Uterus (tissue), 4 donors: ENCODE measurements around the gene CAPG. TPM values are rescaled to one million over a fixed set of nuclear protein-coding genes. Genes with fewer than 3 reads are reported as not detected.
A peak's percentile ranks its signal among the peaks of the same experiment; 100 is the strongest.

Source experiments
- DNase-seq, 2 donors: peaks; one replicate each; pipeline ENCODE4 v3.0.0-alpha.2; 2019 to 2020
- H3K27ac ChIP-seq, 2 donors: fragments of 200-600 bp; sonication (generic); 1 replicate in 1 of 2; 2 replicates in 1 of 2; pipeline ENCODE4 v1.5.1; 2016 to 2018
- H3K27me3 ChIP-seq, 2 donors: fragments of 200-600 bp; sonication (generic); one replicate each; pipeline ENCODE4 v1.5.1; 2018 to 2019; ENCODE audit warnings: control low read depth in 1 of 2
- H3K36me3 ChIP-seq, 2 donors: fragments of 200-600 bp; sonication (generic); one replicate each; pipeline ENCODE4 v1.5.1; 2019; ENCODE audit warnings: control low read depth in 1 of 2
- H3K4me1 ChIP-seq, 2 donors: fragments of 200-600 bp; sonication (generic); one replicate each; pipeline ENCODE4 v1.5.1; 2018 to 2019; ENCODE audit warnings: control low read depth in 1 of 2
- H3K4me3 ChIP-seq, 2 donors: fragments of 200-600 bp; sonication (generic); 1 replicate in 1 of 2; 2 replicates in 1 of 2; pipeline ENCODE4 v1.5.1; 2018 to 2019; ENCODE audit warnings: mild to moderate bottlenecking in 1 of 2
- H3K9me3 ChIP-seq, 2 donors: fragments of 200-600 bp; sonication (generic); one replicate each; pipeline ENCODE4 v1.5.1; 2019; ENCODE audit warnings: control low read depth in 1 of 2
- CTCF ChIP-seq, 4 experiments: fragments of 200-600 bp in 2 of 4; fragments of 450-650 bp in 2 of 4; sonication (generic) in 2 of 4; IDR thresholded peaks; one replicate each; pipeline ENCODE4 v1.5.1; 2016 to 2019; ENCODE audit warnings: antibody characterized with exemption in 4 of 4, mild to moderate bottlenecking in 2 of 4, moderate library complexity in 1 of 4
- POLR2A ChIP-seq, 2 donors: fragments of 450-650 bp; IDR thresholded peaks; one replicate each; pipeline ENCODE4 v1.6.1; 2016; ENCODE audit warnings: antibody characterized with exemption in 2 of 2, mild to moderate bottlenecking in 1 of 2, moderate library complexity in 1 of 2
- intact Hi-C: fragments of 100-400 bp; cut with DNase I; formaldehyde crosslinking; loops from one replicate; pipeline ENCODE4 v1.15.1; 2023; ENCODE audit warnings: low total_unique reads
- total RNA-seq, 4 donors: library from RNA; depleted of rRNA in 3 of 4; stranded (reverse); fragments of >200 nt in 3 of 4; gene quantifications; one replicate each; pipeline versions ENCODE4 v1.1.0 to v1.2.4, GENCODE V29; 2014 to 2023
- donor health status: DM: yes; HTN: yes; CAD: no.

The CAPG gene
- total RNA-seq, 4 donors from 2014 or later: 12.3 to 114 (median 65.2) TPM

DNA sequence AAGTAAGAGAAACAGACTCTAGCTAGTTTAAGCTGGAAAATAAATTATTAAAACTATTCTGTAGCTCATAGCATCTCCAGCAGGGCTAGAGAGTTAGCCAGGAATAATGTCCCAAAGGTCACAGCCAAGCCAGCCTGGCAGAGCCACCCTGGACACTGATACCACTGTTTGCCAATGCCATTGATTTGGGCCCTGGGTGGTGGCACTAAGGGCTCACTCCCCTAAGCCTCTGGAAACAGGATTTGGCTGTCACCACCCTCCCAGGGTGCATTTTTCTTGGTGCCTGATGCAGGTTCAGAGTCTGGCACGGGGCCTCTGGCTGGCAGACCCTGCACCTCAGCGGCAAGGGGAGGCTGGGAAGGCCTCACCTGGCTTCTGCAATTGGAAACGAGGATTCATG, 15.4 kb upstream of the CAPG start:
- Histone ChIP-seq H3K9me3 (no peaks in the 10 kb centered on the region), H3K36me3 (no peaks in the 10 kb centered on the region), H3K27me3 (no peaks in the 10 kb centered on the region), H3K4me3 (no peak overlapping the region), H3K4me1 (no peaks in the 10 kb centered on the region), H3K27ac (no peak overlapping the region)
- intact Hi-C loops: no loop called here
- no peak for TF ChIP-seq CTCF (IDR thresholded peaks at IDR 0.05)
- no peak for TF ChIP-seq POLR2A (IDR thresholded peaks at IDR 0.05)
- DNase-seq: no peak

- Histone ChIP-seq H3K27ac (no peak overlapping the region), H3K9me3 (no peaks in the 10 kb centered on the region), H3K4me3 (no peak overlapping the region), H3K27me3 (no peaks in the 10 kb centered on the region), H3K4me1 (peaks cover 0 to 8% of the 10 kb centered on the region in 2 donors), H3K36me3 (no peaks in the 10 kb centered on the region)
- no peak for DNase-seq
- TF ChIP-seq POLR2A (IDR thresholded peaks at IDR 0.05): no peak
- TF ChIP-seq CTCF (IDR thresholded peaks at IDR 0.05): no peak
- intact Hi-C loops: no loop called here
Measured at GRCh38 chr2:85423525-85423924, 13.4 kb upstream of the CAPG start.

GRCh38 chr2:85422072-85422457, 11.9 kb upstream of the CAPG start:
- H3K27ac ChIP-seq: no peak overlapping the region
- intact Hi-C loops: no loop called here
- H3K9me3 ChIP-seq: no peaks in the 10 kb centered on the region
- H3K4me1 ChIP-seq: peaks cover 0 to 8% of the 10 kb centered on the region in 2 donors
- no peak for DNase-seq
- TF ChIP-seq CTCF (IDR thresholded peaks at IDR 0.05): no peak
- TF ChIP-seq POLR2A (IDR thresholded peaks at IDR 0.05): no peak
- no peak overlapping the region for H3K4me3 ChIP-seq
- no peaks in the 10 kb centered on the region for H3K27me3 ChIP-seq
- H3K36me3 ChIP-seq: no peaks in the 10 kb centered on the region

GRCh38 chr2:85421260-85422071, 11.3 kb upstream of the CAPG start:
- Histone ChIP-seq H3K4me3 (no peak overlapping the region), H3K9me3 (no peaks in the 10 kb centered on the region)

More at GRCh38 chr2:85421260-85422071, 11.3 kb upstream of the CAPG start:
- Histone ChIP-seq H3K4me1 (peaks cover 0 to 8% of the 10 kb centered on the region in 2 donors), H3K27me3 (no peaks in the 10 kb centered on the region), H3K27ac (peak overlapping the region; percentile 65 to 77), H3K36me3 (no peaks in the 10 kb centered on the region)
- TF ChIP-seq CTCF (IDR thresholded peaks at IDR 0.05) (no peak), POLR2A (IDR thresholded peaks at IDR 0.05) (no peak)
- no peak for DNase-seq
- intact Hi-C loops: loop anchor here (2.0 kb wide), 1 partner anchor 131 kb away; no protein-coding TSS in a partner anchor
